ENCODE measurements around the gene NNAT. TPM values are rescaled to one million over a fixed set of nuclear protein-coding genes. Genes with fewer than 3 reads are reported as not detected.

Gene NNAT
- total RNA-seq, 1 experiment from 2014 or later = not detected

- no TSS peak for BruUV-seq (replicated peaks)
- Histone ChIP-seq H3K4me1 (replicated peaks; ENCODE audit: insufficient read depth) (no peaks in the 10 kb centered on the region), H3K9me3 (ENCODE audit: insufficient read depth, low read depth) (no peaks in the 10 kb centered on the region), H3K27me3 (ENCODE audit: insufficient read depth, low read depth) (peaks cover 7% of the 10 kb centered on the region; the same call in 1 of the 2 replicates), H3K27ac (no peak overlapping the region), H3F3A (ENCODE audit: insufficient read depth, low read depth) (no peaks in the 10 kb centered on the region), H4K20me1 (ENCODE audit: insufficient read depth) (no peaks in the 10 kb centered on the region), H3K9me2 (ENCODE audit: insufficient read depth) (no peaks in the 10 kb centered on the region), H3K4me2 (no peak overlapping the region), H2AFZ (no peak overlapping the region), H3K4me3 (no peak overlapping the region), H3K79me2 (ENCODE audit: low read depth) (no peaks in the 10 kb centered on the region), H3K36me3 (ENCODE audit: low read depth) (no peaks in the 10 kb centered on the region)
- POLR2A ChIA-PET (ENCODE audit: unreplicated experiment) = no interaction called here
- intact Hi-C loops (cut with micrococcal nuclease; ENCODE audit: unreplicated experiment) = loop anchor here (5.0 to 10.0 kb wide), 6 partner anchors 345 to 848 kb away; partner anchors contain the start of genes TGM2 and VSTM2L
- CTCF ChIA-PET = interaction anchor here (0.6 kb wide), 1 partner anchor 433 kb away, joined by 14 read pairs; no protein-coding TSS in a partner anchor
- no peak for TF ChIP-seq EZH2 (IDR thresholded peaks at IDR 0.05; ENCODE audit: low read depth)
- no peak for DNase-seq
These were observed 38.4 kb downstream of the NNAT start for GRCh38 chr20:37559312-37560027.

- DNase-seq = no peak
These were observed 39.6 kb downstream of the NNAT start for GRCh38 chr20:37560629-37561028.

GRCh38 chr20:37562695-37563480 lies 41.8 kb downstream of the NNAT start:
- Histone ChIP-seq H3K4me2 (no peak overlapping the region), H3K79me2 (ENCODE audit: low read depth) (no peaks in the 10 kb centered on the region), H3K9me2 (ENCODE audit: insufficient read depth) (no peaks in the 10 kb centered on the region), H3K4me3 (no peak overlapping the region), H3K4me1 (replicated peaks; ENCODE audit: insufficient read depth) (no peaks in the 10 kb centered on the region), H3K27me3 (ENCODE audit: insufficient read depth, low read depth) (peaks cover 32% of the 10 kb centered on the region), H3K36me3 (ENCODE audit: low read depth) (no peaks in the 10 kb centered on the region), H3K27ac (no peak overlapping the region), H4K20me1 (ENCODE audit: insufficient read depth) (peaks cover 4% of the 10 kb centered on the region; the same call in 1 of the 2 replicates), H2AFZ (no peak overlapping the region), H3F3A (ENCODE audit: insufficient read depth, low read depth) (no peaks in the 10 kb centered on the region), H3K9me3 (ENCODE audit: insufficient read depth, low read depth) (no peaks in the 10 kb centered on the region)
- intact Hi-C loops (cut with micrococcal nuclease; ENCODE audit: unreplicated experiment) = loop anchor here (5.0 to 10.0 kb wide), 6 partner anchors 342 to 844 kb away; partner anchors contain the start of genes TGM2 and VSTM2L
- POLR2A ChIA-PET (ENCODE audit: unreplicated experiment) = no interaction called here
- BruUV-seq (replicated peaks) = no TSS peak
- CTCF ChIA-PET = interaction anchor here (0.6 to 0.7 kb wide), 2 partner anchors 402 to 1706 kb away, joined by 3 to 8 read pairs; no protein-coding TSS in a partner anchor
- DNase-seq = no peak
- TF ChIP-seq EZH2 (IDR thresholded peaks at IDR 0.05; ENCODE audit: low read depth) (no peak), CTCF (conservative IDR thresholded peaks at IDR 0.05) (no peak)

More at GRCh38 chr20:37560629-37561028, 39.6 kb downstream of the NNAT start:
- Histone ChIP-seq H3K36me3 (ENCODE audit: low read depth) (no peaks in the 10 kb centered on the region), H3K9me3 (ENCODE audit: insufficient read depth, low read depth) (no peaks in the 10 kb centered on the region), H3K79me2 (ENCODE audit: low read depth) (no peaks in the 10 kb centered on the region), H3F3A (ENCODE audit: insufficient read depth, low read depth) (no peaks in the 10 kb centered on the region), H3K4me1 (replicated peaks; ENCODE audit: insufficient read depth) (no peaks in the 10 kb centered on the region), H4K20me1 (ENCODE audit: insufficient read depth) (peaks cover 4% of the 10 kb centered on the region; the same call in 1 of the 2 replicates), H3K4me3 (no peak overlapping the region), H3K9me2 (ENCODE audit: insufficient read depth) (no peaks in the 10 kb centered on the region), H3K27me3 (ENCODE audit: insufficient read depth, low read depth) (peaks cover 17% of the 10 kb centered on the region; the same call in 1 of the 2 replicates), H2AFZ (no peak overlapping the region), H3K4me2 (no peak overlapping the region), H3K27ac (no peak overlapping the region)
- ChIA-PET CTCF (interaction anchor here (0.6 kb wide), 1 partner anchor 411 kb away, joined by 3 read pairs; no protein-coding TSS in a partner anchor), POLR2A (ENCODE audit: unreplicated experiment) (interaction anchor here (0.6 kb wide), 1 partner anchor 1073 kb away, joined by 3 read pairs; no protein-coding TSS in a partner anchor)
- TF ChIP-seq EZH2 (IDR thresholded peaks at IDR 0.05; ENCODE audit: low read depth) (no peak), CTCF (conservative IDR thresholded peaks at IDR 0.05) (no peak)
- no TSS peak for BruUV-seq (replicated peaks)
- intact Hi-C loops (cut with micrococcal nuclease; ENCODE audit: unreplicated experiment) = loop anchor here (5.0 to 10.0 kb wide), 6 partner anchors 344 to 847 kb away; partner anchors contain the start of genes TGM2 and VSTM2L

All from PC-9 (cell line).